Subcutaneous adipose tissue (tissue), 4 donors: ENCODE data around the gene TRANK1. TPM values are rescaled to one million over a fixed set of nuclear protein-coding genes. Genes with fewer than 3 reads are reported as not detected.

Experiments
- CTCF ChIP-seq: fragments of 450-650 bp; IDR thresholded peaks from one replicate; pipeline ENCODE4 v1.5.1; 2016; ENCODE audit warnings: low read depth, mild to moderate bottlenecking, control low read depth, antibody characterized with exemption, moderate library complexity
- total RNA-seq, 4 donors: library from RNA; depleted of rRNA; stranded (reverse); fragments of >200 nt; gene quantifications; one replicate each; pipeline ENCODE4 v1.1.0, GENCODE V29; 2016

The TRANK1 gene
- total RNA-seq, 4 donors from 2014 or later = 9.1 to 25.0 (median 17.7) TPM

GRCh38 chr3:36893137-36893557 lies 51.7 kb downstream of the TRANK1 start:
- no peak for TF ChIP-seq CTCF

- TF ChIP-seq CTCF = no peak
Measured at GRCh38 chr3:36892457-36893136, 52.3 kb downstream of the TRANK1 start.

- no peak for TF ChIP-seq CTCF
Measured at GRCh38 chr3:36891701-36892160, 53.1 kb downstream of the TRANK1 start.

GRCh38 chr3:36890261-36890660 lies 54.6 kb downstream of the TRANK1 start:
- no peak for TF ChIP-seq CTCF

- no peak for TF ChIP-seq CTCF
Measured at GRCh38 chr3:36881735-36882134, 63.1 kb downstream of the TRANK1 start.

GRCh38 chr3:36877930-36878685 lies 66.7 kb downstream of the TRANK1 start:
- TF ChIP-seq CTCF = no peak

GRCh38 chr3:36876181-36876936 lies 68.5 kb downstream of the TRANK1 start:
- TF ChIP-seq CTCF = no peak
